PC-9 (cell line): Measurements from ENCODE around the gene NTNG1. TPM values are rescaled to one million over a fixed set of nuclear protein-coding genes. Genes with fewer than 3 reads are reported as not detected.

ENCODE experiments used
- BruUV-seq: library from RNA; stranded (reverse); fragments of 400-500 nt; replicated peaks from 2 replicates; lab custom pipeline; 2021; lab: Mats Ljungman, UMichigan
- CTCF ChIA-PET: fragments of 300-600 bp; sonication (Branson Sonifier 250); formaldehyde crosslinking; loops from one replicate; lab custom pipeline; 2022; ENCODE audit warnings: antibody characterized with exemption; lab: Charles Lee
- POLR2A ChIA-PET: fragments of 300-600 bp; sonication (Branson Sonifier 250); formaldehyde crosslinking; loops from one replicate; lab custom pipeline; 2022; ENCODE audit warnings: antibody characterized with exemption; ENCODE audit not compliant: unreplicated experiment; lab: Charles Lee
- DNase-seq, 2 experiments: peaks; one replicate each; pipeline versions ENCODE4 v3.0.0 to v3.0.0-alpha.2; 2015 to 2022; ENCODE audit warnings: mixed read lengths in 1 of 2
- H2AFZ ChIP-seq: fragments of 200-600 bp; sonication (generic); 2 replicates; pipeline ENCODE4 v1.8.1; 2017; ENCODE audit warnings: antibody characterized with exemption
- H3F3A ChIP-seq: fragments of 200-600 bp; sonication (generic); 2 replicates; pipeline ENCODE4 v1.8.1; 2017; ENCODE audit warnings: antibody characterized with exemption, mild to moderate bottlenecking, low read depth; ENCODE audit not compliant: insufficient read depth
- H3K27ac ChIP-seq: fragments of 200-600 bp; sonication (generic); 2 replicates; pipeline ENCODE4 v1.6.1; 2016; ENCODE audit warnings: mixed run types
- H3K27me3 ChIP-seq: fragments of 200-600 bp; sonication (generic); 2 replicates; pipeline ENCODE4 v1.6.1; 2016; ENCODE audit warnings: low read depth, mixed run types; ENCODE audit not compliant: insufficient read depth
- H3K36me3 ChIP-seq: fragments of 200-600 bp; sonication (generic); 2 replicates; pipeline ENCODE4 v1.6.1; 2016; ENCODE audit warnings: low read depth, mixed run types
- H3K4me1 ChIP-seq: fragments of 200-600 bp; sonication (generic); replicated peaks from 2 replicates; pipeline ENCODE4 v1.6.1; 2016; ENCODE audit warnings: mixed run types; ENCODE audit not compliant: insufficient read depth
- H3K4me2 ChIP-seq: fragments of 200-600 bp; sonication (generic); 2 replicates; pipeline ENCODE4 v1.6.1; 2017; ENCODE audit warnings: mixed run types
- H3K4me3 ChIP-seq: fragments of 200-600 bp; sonication (generic); 2 replicates; pipeline ENCODE4 v1.6.1; 2016; ENCODE audit warnings: mixed run types
- H3K79me2 ChIP-seq: fragments of 200-600 bp; sonication (generic); 2 replicates; pipeline ENCODE4 v1.6.1; 2017; ENCODE audit warnings: low read depth, mixed run types
- H3K9me2 ChIP-seq: fragments of 200-600 bp; sonication (generic); 2 replicates; pipeline ENCODE4 v1.8.1; 2017; ENCODE audit warnings: mild to moderate bottlenecking; ENCODE audit not compliant: insufficient read depth
- H3K9me3 ChIP-seq: fragments of 200-600 bp; sonication (generic); 2 replicates; pipeline ENCODE4 v1.8.1; 2016; ENCODE audit warnings: low read depth; ENCODE audit not compliant: insufficient read depth
- H4K20me1 ChIP-seq: fragments of 200-600 bp; sonication (generic); 2 replicates; pipeline ENCODE4 v1.8.1; 2017; ENCODE audit not compliant: insufficient read depth
- EZH2 ChIP-seq: fragments of 200-600 bp; sonication (generic); IDR thresholded peaks from 2 replicates; pipeline ENCODE4 v1.8.0; 2017; ENCODE audit warnings: antibody characterized with exemption, low read depth
- intact Hi-C: fragments of 100-400 bp; cut with micrococcal nuclease; formaldehyde crosslinking; loops from one replicate; pipeline ENCODE4 v1.10.0; 2022; ENCODE audit not compliant: unreplicated experiment
- total RNA-seq: library from RNA; stranded (reverse); gene quantifications from 2 replicates; pipeline ENCODE4 v1.2.3, GENCODE V29; 2021
- TF ChIP-seq, protein P1 (sequence below): fragments of 200-600 bp; sonication (generic); conservative IDR thresholded peaks from 2 replicates; pipeline ENCODE4 v1.6.1; 2017; ENCODE audit warnings: mixed run types, antibody characterized with exemption, mild to moderate bottlenecking, moderate library complexity

NTNG1 gene
- total RNA-seq, 1 experiment from 2014 or later: not detected

DNA sequence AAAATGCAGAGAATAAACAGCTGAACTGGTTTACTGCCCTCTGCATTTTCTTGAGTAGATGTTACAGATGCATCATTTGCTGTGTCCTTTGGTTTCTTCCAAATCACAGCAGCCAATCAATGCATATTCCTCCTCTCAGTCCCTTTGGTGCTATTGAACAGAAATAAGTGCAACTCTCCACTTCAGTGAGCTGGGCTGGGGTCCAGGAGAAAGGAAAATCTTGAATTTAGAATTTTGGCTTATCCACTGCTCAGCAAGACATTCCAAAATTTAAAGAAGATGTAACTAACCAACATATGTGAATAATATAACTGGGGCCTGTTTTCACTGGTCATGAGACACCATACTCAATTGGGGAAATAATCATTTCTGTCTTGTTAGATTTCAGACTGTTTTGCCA lies 45.2 kb upstream of the NTNG1 start:
- ChIA-PET CTCF (no interaction called here), POLR2A (no interaction called here)
- DNase-seq: no peak
- TF ChIP-seq, protein P1, sequence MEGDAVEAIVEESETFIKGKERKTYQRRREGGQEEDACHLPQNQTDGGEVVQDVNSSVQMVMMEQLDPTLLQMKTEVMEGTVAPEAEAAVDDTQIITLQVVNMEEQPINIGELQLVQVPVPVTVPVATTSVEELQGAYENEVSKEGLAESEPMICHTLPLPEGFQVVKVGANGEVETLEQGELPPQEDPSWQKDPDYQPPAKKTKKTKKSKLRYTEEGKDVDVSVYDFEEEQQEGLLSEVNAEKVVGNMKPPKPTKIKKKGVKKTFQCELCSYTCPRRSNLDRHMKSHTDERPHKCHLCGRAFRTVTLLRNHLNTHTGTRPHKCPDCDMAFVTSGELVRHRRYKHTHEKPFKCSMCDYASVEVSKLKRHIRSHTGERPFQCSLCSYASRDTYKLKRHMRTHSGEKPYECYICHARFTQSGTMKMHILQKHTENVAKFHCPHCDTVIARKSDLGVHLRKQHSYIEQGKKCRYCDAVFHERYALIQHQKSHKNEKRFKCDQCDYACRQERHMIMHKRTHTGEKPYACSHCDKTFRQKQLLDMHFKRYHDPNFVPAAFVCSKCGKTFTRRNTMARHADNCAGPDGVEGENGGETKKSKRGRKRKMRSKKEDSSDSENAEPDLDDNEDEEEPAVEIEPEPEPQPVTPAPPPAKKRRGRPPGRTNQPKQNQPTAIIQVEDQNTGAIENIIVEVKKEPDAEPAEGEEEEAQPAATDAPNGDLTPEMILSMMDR: no peak
- Histone ChIP-seq H3K9me2 (no peaks in the 10 kb centered on the region), H3K27ac (no peak overlapping the region), H3K4me1 (no peaks in the 10 kb centered on the region), H3K36me3 (no peaks in the 10 kb centered on the region), H3K4me3 (no peak overlapping the region), H3K79me2 (no peaks in the 10 kb centered on the region), H4K20me1 (no peaks in the 10 kb centered on the region), H3F3A (no peaks in the 10 kb centered on the region), H3K9me3 (no peaks in the 10 kb centered on the region), H3K4me2 (no peak overlapping the region), H2AFZ (no peak overlapping the region), H3K27me3 (no peaks in the 10 kb centered on the region)
- BruUV-seq: no TSS peak
- intact Hi-C loops: no loop called here

DNA sequence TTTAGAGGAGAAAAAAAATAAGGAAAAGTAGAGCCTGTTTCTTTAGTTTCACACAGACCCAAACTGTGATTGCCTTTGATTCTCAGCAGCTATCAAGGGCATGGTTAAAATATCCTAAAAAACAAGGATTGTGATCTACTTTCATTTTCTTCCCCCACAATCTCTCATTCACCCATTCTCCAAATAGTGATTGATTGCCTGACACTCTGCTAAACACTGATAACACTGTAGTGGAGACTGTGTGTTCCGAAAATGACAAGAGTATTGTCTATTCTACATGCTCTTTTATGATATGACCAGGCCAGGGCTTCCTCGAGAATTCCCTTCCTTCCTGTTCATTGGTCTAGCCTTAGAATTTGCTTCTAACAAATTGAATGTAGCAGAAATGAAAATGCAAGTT lies 44.1 kb upstream of the NTNG1 start:
- CTCF ChIA-PET: no interaction called here
- POLR2A ChIA-PET: no interaction called here

DNA sequence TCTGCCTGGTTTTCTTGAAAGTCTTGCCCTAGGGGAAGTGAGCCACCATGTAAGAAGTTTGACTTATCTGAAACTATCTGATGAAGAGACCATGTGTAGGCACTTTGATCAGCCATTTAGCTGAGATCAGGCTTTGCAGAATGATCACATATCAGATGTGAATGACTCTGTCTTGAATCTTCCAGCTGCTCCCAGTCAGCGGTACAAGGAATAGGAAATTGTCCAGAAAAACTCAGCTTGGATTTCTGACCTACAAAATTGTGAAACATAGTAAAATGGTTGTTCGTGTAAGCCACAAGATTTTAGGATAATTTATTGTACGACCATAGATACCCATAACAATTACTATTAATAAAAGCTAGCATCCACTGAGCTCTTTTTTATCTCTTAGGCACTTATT lies 41.9 kb upstream of the NTNG1 start:
- Histone ChIP-seq H3K4me2 (no peak overlapping the region), H3K79me2 (no peaks in the 10 kb centered on the region), H3K9me3 (no peaks in the 10 kb centered on the region), H3K4me3 (no peak overlapping the region), H2AFZ (no peak overlapping the region), H3K27ac (no peak overlapping the region), H3F3A (no peaks in the 10 kb centered on the region), H4K20me1 (no peaks in the 10 kb centered on the region), H3K27me3 (no peaks in the 10 kb centered on the region), H3K9me2 (no peaks in the 10 kb centered on the region), H3K36me3 (no peaks in the 10 kb centered on the region), H3K4me1 (no peaks in the 10 kb centered on the region)
- ChIA-PET POLR2A (no interaction called here), CTCF (no interaction called here)
- intact Hi-C loops: no loop called here
- no TSS peak for BruUV-seq
- no peak for DNase-seq
- TF ChIP-seq EZH2: no peak
- TF ChIP-seq, protein P1: no peak

More for the DNA sequence above, 44.1 kb upstream of the NTNG1 start:
- no peaks in the 10 kb centered on the region for H3K4me1 ChIP-seq
- BruUV-seq: no TSS peak
- H3K4me3 ChIP-seq: no peak overlapping the region
- H3F3A ChIP-seq: no peaks in the 10 kb centered on the region
- H3K79me2 ChIP-seq: no peaks in the 10 kb centered on the region
- no peak for DNase-seq
- H3K9me3 ChIP-seq: no peaks in the 10 kb centered on the region
- intact Hi-C loops: no loop called here
- no peaks in the 10 kb centered on the region for H3K36me3 ChIP-seq
- no peak overlapping the region for H3K27ac ChIP-seq
- TF ChIP-seq EZH2: no peak
- TF ChIP-seq, protein P1: no peak
- H3K27me3 ChIP-seq: no peaks in the 10 kb centered on the region
- no peaks in the 10 kb centered on the region for H4K20me1 ChIP-seq
- peak overlapping the region; percentile 56; the same call in 1 of the 2 replicates for H2AFZ ChIP-seq
- peak overlapping the region; percentile 36; the same call in 1 of the 2 replicates for H3K4me2 ChIP-seq
- no peaks in the 10 kb centered on the region for H3K9me2 ChIP-seq
